Epithelial cell of esophagus (primary cell): ENCODE data around the gene KCNQ1OT1.

Source experiments
- DNase-seq: peaks from one replicate; pipeline ENCODE4 v3.0.0; 2010; ENCODE audit warnings: low read depth
- H3K4me3 ChIP-seq: 2 replicates; pipeline ENCODE4 v1.5.1; 2011; ENCODE audit warnings: mild to moderate bottlenecking, low read length, control low read depth
- CTCF ChIP-seq: IDR thresholded peaks from 2 replicates; pipeline ENCODE4 v1.5.1; 2011; ENCODE audit warnings: low read depth, mild to moderate bottlenecking, low read length, control low read depth, inconsistent platforms; ENCODE audit not compliant: insufficient read depth; ENCODE audit errors: missing control alignments

The KCNQ1OT1 gene

DNA sequence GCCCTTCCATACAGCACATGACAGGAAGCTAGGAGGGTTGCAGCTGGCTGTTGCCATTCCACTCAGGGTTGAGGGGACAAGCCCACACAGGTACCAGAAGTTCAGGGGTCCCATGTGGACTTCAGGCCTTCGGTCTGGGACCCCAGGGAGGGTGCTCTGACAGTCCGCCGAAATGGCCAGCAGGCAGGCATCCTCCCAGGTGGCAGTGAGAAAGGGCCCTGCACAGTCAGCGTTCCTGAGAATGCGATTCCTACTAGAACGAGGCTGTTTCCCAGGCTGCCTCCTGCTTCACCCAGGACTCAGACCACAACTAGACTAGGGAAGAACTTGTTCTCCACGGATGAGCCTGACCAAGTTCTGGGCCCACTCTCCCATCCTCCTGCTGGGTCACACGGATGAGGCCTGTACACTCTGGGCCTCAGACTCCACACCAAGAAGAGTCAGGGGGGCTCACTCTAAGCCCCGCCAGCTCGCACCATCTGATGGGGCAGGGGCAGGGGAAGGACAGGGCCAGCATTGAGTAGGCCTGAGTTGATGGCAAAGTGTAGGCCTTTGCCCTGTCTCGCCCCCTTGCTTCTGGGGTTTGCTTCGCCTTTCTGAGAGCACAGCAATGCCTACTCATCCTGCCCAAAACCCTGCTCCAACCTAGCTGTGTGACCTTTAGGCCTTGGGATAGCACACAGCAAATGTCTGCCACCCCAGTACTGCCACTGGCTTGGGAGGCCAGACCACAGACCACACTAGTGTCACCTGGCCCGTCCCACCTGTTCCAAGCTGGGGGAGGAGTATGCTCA lies 14.0 kb downstream of the KCNQ1OT1 start:
- H3K4me3 ChIP-seq = no peak overlapping the region
- no peak for TF ChIP-seq CTCF
- DNase-seq = no peak

GRCh38 chr11:2685051-2685450 lies 14.7 kb downstream of the KCNQ1OT1 start:
- no peak for DNase-seq
- no peak for TF ChIP-seq CTCF
- no peak overlapping the region for H3K4me3 ChIP-seq

GRCh38 chr11:2684581-2684980 lies 15.2 kb downstream of the KCNQ1OT1 start:
- H3K4me3 ChIP-seq = no peak overlapping the region
- no peak for DNase-seq
- TF ChIP-seq CTCF = no peak

GRCh38 chr11:2683806-2684205 lies 16.0 kb downstream of the KCNQ1OT1 start:
- no peak overlapping the region for H3K4me3 ChIP-seq
- no peak for TF ChIP-seq CTCF
- no peak for DNase-seq

DNA sequence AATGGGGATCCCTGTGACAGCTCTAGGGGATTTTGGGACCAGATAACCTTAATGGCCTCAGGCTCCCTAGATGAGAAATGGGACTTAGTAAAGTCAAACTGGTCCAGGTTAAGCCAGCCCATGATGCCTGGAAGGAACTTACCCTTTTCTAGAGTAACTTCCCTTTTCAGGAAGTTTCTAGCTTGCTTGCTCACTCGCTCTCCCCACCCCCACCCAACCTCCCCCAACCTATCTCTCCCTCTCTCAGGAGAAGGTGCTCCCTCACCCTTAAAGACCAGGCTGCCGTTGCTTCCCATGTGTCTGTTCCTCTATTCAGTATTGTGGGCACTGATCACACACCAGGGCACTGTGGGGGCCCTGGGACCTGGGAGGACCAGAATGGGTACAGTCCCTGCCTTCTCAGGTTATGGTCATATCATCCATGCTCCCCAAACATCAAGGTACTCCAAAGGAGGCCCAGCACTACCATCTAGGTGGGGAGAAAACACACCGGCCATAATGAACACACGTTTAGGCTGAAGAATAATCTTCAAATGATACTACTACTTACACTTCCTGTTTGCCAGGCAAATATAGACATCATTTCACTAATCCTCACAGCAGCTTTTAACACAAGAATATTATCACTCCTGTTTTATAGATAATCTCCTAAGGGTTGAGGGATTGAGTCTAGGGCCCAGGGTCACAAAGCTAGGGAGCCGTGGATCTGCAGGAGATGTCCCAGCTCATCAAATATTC lies 18.2 kb downstream of the KCNQ1OT1 start:
- no peak for DNase-seq
- TF ChIP-seq CTCF = no peak

DNA sequence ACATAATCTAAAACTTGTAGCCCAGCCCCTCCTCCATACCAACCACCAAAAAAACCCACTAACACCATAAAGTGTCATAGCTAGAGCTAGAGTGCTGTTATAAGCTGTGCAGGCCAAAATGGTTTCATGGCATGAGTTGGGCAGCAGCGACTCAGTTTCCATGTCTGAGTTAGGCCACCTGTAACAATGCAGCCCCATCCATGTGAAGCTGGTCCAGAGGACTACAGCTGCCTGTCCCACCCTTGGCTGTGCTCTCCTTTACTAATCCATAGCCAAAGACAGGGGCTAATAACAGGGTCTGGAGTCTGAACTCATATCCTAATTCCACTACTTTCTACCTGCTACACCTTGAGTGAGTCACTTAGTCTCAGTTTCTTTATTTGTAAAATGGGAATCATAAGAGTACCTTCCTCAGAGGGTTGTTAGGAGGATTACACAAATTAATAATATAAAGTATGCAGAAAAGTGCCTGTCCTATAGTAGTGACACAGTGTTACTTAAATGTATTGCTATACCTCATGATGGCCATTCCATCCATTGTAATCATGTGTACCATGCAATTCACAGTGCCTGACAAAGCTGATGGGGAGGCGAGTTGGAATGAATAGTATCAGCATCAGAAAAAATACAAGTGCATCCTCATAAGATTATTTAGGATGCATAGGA lies 20.6 kb downstream of the KCNQ1OT1 start:
- TF ChIP-seq CTCF = no peak
- DNase-seq = no peak
- H3K4me3 ChIP-seq = no peak overlapping the region

More for the DNA sequence above, 18.2 kb downstream of the KCNQ1OT1 start:
- H3K4me3 ChIP-seq = no peak overlapping the region
